Measurements from ENCODE around the gene ITGB6. TPM values are rescaled to one million over a fixed set of nuclear protein-coding genes. Genes with fewer than 3 reads are reported as not detected.

ITGB6 gene
- total RNA-seq, 1 donor from 2014 or later = not detected

GRCh38 chr2:160054984-160055725, 144.9 kb downstream of the ITGB6 start:
- Mint-ChIP-seq H3K4me1 (peaks cover 30% of the 10 kb centered on the region), H3K9me3 (peaks cover 6% of the 10 kb centered on the region), H3K27ac (no peak overlapping the region), H3K36me3 (no peaks in the 10 kb centered on the region), H3K4me3 (no peak overlapping the region), H3K27me3 (ENCODE audit: insufficient read depth, low read depth) (peaks cover 14% of the 10 kb centered on the region)
- H3K9ac ChIP-seq = no peak overlapping the region
- peak overlapping the region; percentile 34 for H3K4me2 ChIP-seq
- no peaks in the 10 kb centered on the region for H3K79me2 ChIP-seq (ENCODE audit: low read depth)
- H3F3A ChIP-seq (ENCODE audit: low read depth) = peaks cover 14% of the 10 kb centered on the region
- H3K4me3 ChIP-seq = no peak overlapping the region
- H3K27ac ChIP-seq = no peak overlapping the region
- no peak for TF ChIP-seq EZH2phosphoT487 (IDR thresholded peaks at IDR 0.05)
- H4K20me1 ChIP-seq (ENCODE audit: low read depth) = no peaks in the 10 kb centered on the region
- peaks cover 3% of the 10 kb centered on the region for H3K27me3 ChIP-seq
- no peak overlapping the region for H2AFZ ChIP-seq (replicated peaks)
- no peaks in the 10 kb centered on the region for H3K9me3 ChIP-seq (ENCODE audit: low read depth)
- H3K36me3 ChIP-seq = no peaks in the 10 kb centered on the region
- peaks cover 21% of the 10 kb centered on the region for H3K4me1 ChIP-seq
- peak; percentile 39 for DNase-seq (ENCODE audit: low spot score)

GRCh38 chr2:160053946-160054345, 146.1 kb downstream of the ITGB6 start:
- Histone ChIP-seq H3K4me3 (no peak overlapping the region), H3K9ac (no peak overlapping the region), H3K27ac (no peak overlapping the region), H3K4me1 (peaks cover 21% of the 10 kb centered on the region), H3K79me2 (ENCODE audit: low read depth) (no peaks in the 10 kb centered on the region), H2AFZ (replicated peaks) (no peak overlapping the region), H3K27me3 (no peaks in the 10 kb centered on the region), H3K36me3 (no peaks in the 10 kb centered on the region), H3F3A (ENCODE audit: low read depth) (peaks cover 14% of the 10 kb centered on the region), H4K20me1 (ENCODE audit: low read depth) (no peaks in the 10 kb centered on the region), H3K4me2 (no peak overlapping the region), H3K9me3 (ENCODE audit: low read depth) (no peaks in the 10 kb centered on the region)
- Mint-ChIP-seq H3K4me3 (no peak overlapping the region), H3K27me3 (ENCODE audit: insufficient read depth, low read depth) (peaks cover 7% of the 10 kb centered on the region), H3K27ac (no peak overlapping the region), H3K36me3 (no peaks in the 10 kb centered on the region), H3K4me1 (peaks cover 30% of the 10 kb centered on the region), H3K9me3 (peaks cover 6% of the 10 kb centered on the region)
- no peak for TF ChIP-seq EZH2 (IDR thresholded peaks at IDR 0.05)
- no peak for TF ChIP-seq EZH2phosphoT487 (IDR thresholded peaks at IDR 0.05)
- TF ChIP-seq, protein P1, sequence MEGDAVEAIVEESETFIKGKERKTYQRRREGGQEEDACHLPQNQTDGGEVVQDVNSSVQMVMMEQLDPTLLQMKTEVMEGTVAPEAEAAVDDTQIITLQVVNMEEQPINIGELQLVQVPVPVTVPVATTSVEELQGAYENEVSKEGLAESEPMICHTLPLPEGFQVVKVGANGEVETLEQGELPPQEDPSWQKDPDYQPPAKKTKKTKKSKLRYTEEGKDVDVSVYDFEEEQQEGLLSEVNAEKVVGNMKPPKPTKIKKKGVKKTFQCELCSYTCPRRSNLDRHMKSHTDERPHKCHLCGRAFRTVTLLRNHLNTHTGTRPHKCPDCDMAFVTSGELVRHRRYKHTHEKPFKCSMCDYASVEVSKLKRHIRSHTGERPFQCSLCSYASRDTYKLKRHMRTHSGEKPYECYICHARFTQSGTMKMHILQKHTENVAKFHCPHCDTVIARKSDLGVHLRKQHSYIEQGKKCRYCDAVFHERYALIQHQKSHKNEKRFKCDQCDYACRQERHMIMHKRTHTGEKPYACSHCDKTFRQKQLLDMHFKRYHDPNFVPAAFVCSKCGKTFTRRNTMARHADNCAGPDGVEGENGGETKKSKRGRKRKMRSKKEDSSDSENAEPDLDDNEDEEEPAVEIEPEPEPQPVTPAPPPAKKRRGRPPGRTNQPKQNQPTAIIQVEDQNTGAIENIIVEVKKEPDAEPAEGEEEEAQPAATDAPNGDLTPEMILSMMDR (IDR thresholded peaks at IDR 0.05) = no peak
- no peak for DNase-seq (ENCODE audit: low spot score)

DNA sequence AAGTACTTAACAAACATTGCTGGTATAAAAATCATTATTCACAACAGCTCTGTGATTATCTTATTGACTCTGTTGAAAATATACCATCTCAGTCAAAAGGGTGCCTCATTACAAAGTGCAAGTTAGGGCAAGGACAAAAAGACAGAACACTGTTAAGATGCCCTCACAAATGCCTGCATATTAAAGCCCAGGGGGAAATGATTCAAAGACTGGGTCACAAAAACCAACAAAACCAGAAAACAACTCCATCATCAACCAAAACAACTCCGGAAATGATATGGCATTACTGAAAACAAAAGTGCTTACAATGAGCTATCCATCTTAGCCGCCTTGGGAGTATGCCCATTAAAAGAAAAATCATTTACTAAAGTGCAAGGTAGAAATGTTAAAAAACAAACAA, 147.5 kb downstream of the ITGB6 start:
- Histone ChIP-seq H3K9ac (no peak overlapping the region), H3K4me3 (no peak overlapping the region), H3K36me3 (no peaks in the 10 kb centered on the region), H3F3A (ENCODE audit: low read depth) (peaks cover 14% of the 10 kb centered on the region), H3K79me2 (ENCODE audit: low read depth) (no peaks in the 10 kb centered on the region), H3K9me3 (ENCODE audit: low read depth) (no peaks in the 10 kb centered on the region), H4K20me1 (ENCODE audit: low read depth) (no peaks in the 10 kb centered on the region), H3K4me1 (peaks cover 21% of the 10 kb centered on the region), H3K27me3 (no peaks in the 10 kb centered on the region), H2AFZ (replicated peaks) (no peak overlapping the region), H3K27ac (no peak overlapping the region), H3K4me2 (no peak overlapping the region)
- H3K4me3 Mint-ChIP-seq = no peak overlapping the region
- H3K4me1 Mint-ChIP-seq = peaks cover 30% of the 10 kb centered on the region
- no peak for DNase-seq (ENCODE audit: low spot score)
- no peaks in the 10 kb centered on the region for H3K36me3 Mint-ChIP-seq
- no peak for TF ChIP-seq EZH2phosphoT487 (IDR thresholded peaks at IDR 0.05)
- no peaks in the 10 kb centered on the region for H3K27me3 Mint-ChIP-seq (ENCODE audit: insufficient read depth, low read depth)
- H3K27ac Mint-ChIP-seq = no peak overlapping the region
- no peaks in the 10 kb centered on the region for H3K9me3 Mint-ChIP-seq

GRCh38 chr2:160051371-160051800, 148.7 kb downstream of the ITGB6 start:
- Histone ChIP-seq H3K79me2 (ENCODE audit: low read depth) (no peaks in the 10 kb centered on the region), H3K4me3 (no peak overlapping the region), H3K9me3 (ENCODE audit: low read depth) (no peaks in the 10 kb centered on the region), H3K27ac (no peak overlapping the region), H3K4me2 (no peak overlapping the region), H3F3A (ENCODE audit: low read depth) (peaks cover 14% of the 10 kb centered on the region), H2AFZ (replicated peaks) (peak overlapping the region; percentile 13), H3K9ac (no peak overlapping the region), H4K20me1 (ENCODE audit: low read depth) (no peaks in the 10 kb centered on the region), H3K36me3 (no peaks in the 10 kb centered on the region), H3K27me3 (no peaks in the 10 kb centered on the region), H3K4me1 (peaks cover 21% of the 10 kb centered on the region)
- Mint-ChIP-seq H3K36me3 (no peaks in the 10 kb centered on the region), H3K27me3 (ENCODE audit: insufficient read depth, low read depth) (no peaks in the 10 kb centered on the region), H3K4me3 (no peak overlapping the region), H3K4me1 (peaks cover 30% of the 10 kb centered on the region), H3K9me3 (no peaks in the 10 kb centered on the region), H3K27ac (no peak overlapping the region)
- DNase-seq (ENCODE audit: low spot score) = no peak
- TF ChIP-seq, protein P1 (IDR thresholded peaks at IDR 0.05) = no peak
- TF ChIP-seq EZH2 (IDR thresholded peaks at IDR 0.05) (no peak), EZH2phosphoT487 (IDR thresholded peaks at IDR 0.05) (no peak)

Measured in neural progenitor cell (in vitro differentiated cells).